Neural crest cell (in vitro differentiated cells): Measurements from ENCODE around the gene BCL2L1. TPM values are rescaled to one million over a fixed set of nuclear protein-coding genes. Genes with fewer than 3 reads are reported as not detected.
A peak's percentile ranks its signal among the peaks of the same experiment; 100 is the strongest.

Source experiments
- DNase-seq: peaks from one replicate; pipeline ENCODE4 v3.0.0; 2021; ENCODE audit warnings: low read depth, mixed read lengths, low spot score
- H3K27ac Mint-ChIP-seq: one replicate; pipeline ENCODE4 v1.8.0; 2021; ENCODE audit warnings: mild to moderate bottlenecking, mixed read lengths; ENCODE audit not compliant: unreplicated experiment
- H3K27me3 Mint-ChIP-seq: 2 replicates; pipeline ENCODE4 v1.8.0; 2021; ENCODE audit warnings: low read depth, mild to moderate bottlenecking, mixed read lengths
- H3K36me3 Mint-ChIP-seq: 2 replicates; pipeline ENCODE4 v1.8.0; 2021; ENCODE audit warnings: low read depth, mild to moderate bottlenecking, mixed read lengths
- H3K4me1 Mint-ChIP-seq: 2 replicates; pipeline ENCODE4 v1.8.0; 2021; ENCODE audit warnings: mixed read lengths
- H3K4me3 Mint-ChIP-seq: one replicate; pipeline ENCODE4 v1.8.0; 2021; ENCODE audit warnings: mild to moderate bottlenecking, mixed read lengths
- H3K9me3 Mint-ChIP-seq: 2 replicates; pipeline ENCODE4 v1.8.0; 2021; ENCODE audit warnings: mixed read lengths
- CTCF ChIP-seq: fragments of 200-600 bp; sonication (generic); conservative IDR thresholded peaks from 2 replicates; pipeline ENCODE4 v1.5.0; 2021; ENCODE audit warnings: antibody characterized with exemption, mild to moderate bottlenecking
- long read RNA-seq: library from polyadenylated mRNA; unstranded; transcript quantifications from one replicate; pipeline ENCODE4 v2.0.0, GENCODE V29; 2020
- total RNA-seq: library from RNA; stranded (reverse); gene quantifications from 2 replicates; pipeline ENCODE4 v1.2.1, GENCODE V29; 2021

BCL2L1 gene
- 74.3 and 74.8 TPM in 2 replicates for total RNA-seq
- long read RNA-seq, partial matches to known transcripts = 0 of 1 reads
- long read RNA-seq, other reads (novel, unspliced or antisense) = 1 of 1 reads

- TF ChIP-seq CTCF = peak; percentile 90
- Mint-ChIP-seq H3K4me3 (peak within 1 kb of the TSS; percentile 97), H3K4me1 (peaks cover 53% of the 10 kb centered on the region), H3K27ac (peak within 1 kb of the TSS; percentile 99), H3K9me3 (no peaks in the 10 kb centered on the region), H3K36me3 (peaks cover 26% of the 10 kb centered on the region), H3K27me3 (no peaks in the 10 kb centered on the region)
- DNase-seq = peak; percentile 80
Measured at GRCh38 chr20:31722257-31723068, at the start of gene BCL2L1. Gene BCL2L1, minus strand, starts transcription at chr20:31722868. Its CDS starts 650 bp downstream, at chr20:31722218.

- Mint-ChIP-seq H3K9me3 (no peaks in the 10 kb centered on the region), H3K27ac (no peak overlapping the region), H3K36me3 (peaks cover 26% of the 10 kb centered on the region), H3K27me3 (no peaks in the 10 kb centered on the region), H3K4me3 (no peak overlapping the region), H3K4me1 (no peaks in the 10 kb centered on the region)
- TF ChIP-seq CTCF = no peak
- no peak for DNase-seq
Measured at GRCh38 chr20:31770243-31770642, 47.6 kb upstream of the BCL2L1 start.

GRCh38 chr20:31769681-31770080 lies 47.0 kb upstream of the BCL2L1 start:
- TF ChIP-seq CTCF = no peak
- Mint-ChIP-seq H3K9me3 (no peaks in the 10 kb centered on the region), H3K36me3 (peaks cover 29% of the 10 kb centered on the region), H3K4me1 (no peaks in the 10 kb centered on the region), H3K4me3 (no peak overlapping the region), H3K27me3 (no peaks in the 10 kb centered on the region), H3K27ac (no peak overlapping the region)
- no peak for DNase-seq

GRCh38 chr20:31767805-31768204 lies 45.1 kb upstream of the BCL2L1 start:
- no peaks in the 10 kb centered on the region for H3K4me1 Mint-ChIP-seq
- no peak overlapping the region for H3K4me3 Mint-ChIP-seq
- peaks cover 33% of the 10 kb centered on the region for H3K36me3 Mint-ChIP-seq
- no peaks in the 10 kb centered on the region for H3K27me3 Mint-ChIP-seq
- H3K9me3 Mint-ChIP-seq = no peaks in the 10 kb centered on the region
- DNase-seq = no peak
- TF ChIP-seq CTCF = no peak
- no peak overlapping the region for H3K27ac Mint-ChIP-seq

- Mint-ChIP-seq H3K4me1 (no peaks in the 10 kb centered on the region), H3K36me3 (peaks cover 38% of the 10 kb centered on the region), H3K9me3 (no peaks in the 10 kb centered on the region), H3K27ac (peak overlapping the region; percentile 39), H3K27me3 (no peaks in the 10 kb centered on the region), H3K4me3 (no peak overlapping the region)
- no peak for TF ChIP-seq CTCF
- DNase-seq = no peak
Measured at GRCh38 chr20:31764641-31765305, 42.1 kb upstream of the BCL2L1 start.
